Tibial artery (tissue), 4 donors: ENCODE measurements around the gene ZNF804B.

Source experiments
- DNase-seq, 2 donors: peaks; one replicate each; pipeline ENCODE4 v3.0.0-alpha.2; 2019
- H3K27ac ChIP-seq, 2 donors: fragments of 200-600 bp; sonication (generic) in 1 of 2; 1 replicate in 1 of 2; 2 replicates in 1 of 2; pipeline ENCODE4 v1.5.1; 2018 to 2019; ENCODE audit warnings: mild to moderate bottlenecking in 1 of 2
- H3K27me3 ChIP-seq, 2 donors: fragments of 200-600 bp; sonication (generic) in 1 of 2; one replicate each; pipeline versions ENCODE4 v1.5.1 to v1.6.0; 2016 to 2019
- H3K36me3 ChIP-seq, 3 donors: fragments of 200-600 bp; sonication (generic) in 2 of 3; one replicate each; pipeline ENCODE4 v1.5.1; 2016 to 2019; ENCODE audit warnings: mild to moderate bottlenecking in 2 of 3
- H3K4me1 ChIP-seq, 4 donors: fragments of 200-600 bp; sonication (generic) in 2 of 4; 1 replicate in 3 of 4; 2 replicates in 1 of 4; pipeline ENCODE4 v1.5.1; 2016 to 2019
- H3K4me3 ChIP-seq, 2 donors: fragments of 200-600 bp; sonication (generic) in 1 of 2; 1 replicate in 1 of 2; 2 replicates in 1 of 2; pipeline ENCODE4 v1.5.1; 2018 to 2019; ENCODE audit warnings: mild to moderate bottlenecking in 2 of 2
- H3K9me3 ChIP-seq, 3 donors: fragments of 200-600 bp; sonication (generic) in 1 of 3; one replicate each; pipeline ENCODE4 v1.5.1; 2016 to 2019
- CTCF ChIP-seq, 2 experiments: fragments of 200-600 bp in 1 of 2; fragments of 450-650 bp in 1 of 2; IDR thresholded peaks; one replicate each; pipeline ENCODE4 v1.5.1; 2017 to 2019; ENCODE audit warnings: antibody characterized with exemption in 2 of 2, mild to moderate bottlenecking in 1 of 2, moderate library complexity in 1 of 2
- intact Hi-C: fragments of 100-400 bp; cut with DNase I; formaldehyde crosslinking; loops from one replicate; pipeline ENCODE4 v1.15.0; 2023; ENCODE audit warnings: low total_unique reads

The ZNF804B gene

GRCh38 chr7:89145801-89146200 lies 386.3 kb downstream of the ZNF804B start:
- Histone ChIP-seq H3K9me3 (no peaks in the 10 kb centered on the region), H3K36me3 (no peaks in the 10 kb centered on the region), H3K4me1 (no peaks in the 10 kb centered on the region), H3K27ac (no peak overlapping the region), H3K4me3 (no peak overlapping the region), H3K27me3 (no peaks in the 10 kb centered on the region)
- intact Hi-C loops: no loop called here
- DNase-seq: no peak
- TF ChIP-seq CTCF (IDR thresholded peaks at IDR 0.05): no peak

GRCh38 chr7:89160107-89160506 lies 400.6 kb downstream of the ZNF804B start:
- no peaks in the 10 kb centered on the region for H3K9me3 ChIP-seq
- intact Hi-C loops: no loop called here

GRCh38 chr7:89165421-89165820 lies 405.9 kb downstream of the ZNF804B start:
- intact Hi-C loops: no loop called here
- TF ChIP-seq CTCF (IDR thresholded peaks at IDR 0.05): no peak

More at GRCh38 chr7:89160107-89160506, 400.6 kb downstream of the ZNF804B start:
- Histone ChIP-seq H3K4me1 (no peaks in the 10 kb centered on the region), H3K4me3 (no peak overlapping the region), H3K27ac (no peak overlapping the region), H3K36me3 (no peaks in the 10 kb centered on the region), H3K27me3 (no peaks in the 10 kb centered on the region)
- DNase-seq: no peak
- TF ChIP-seq CTCF (IDR thresholded peaks at IDR 0.05): no peak

GRCh38 chr7:89170628-89171027 lies 411.1 kb downstream of the ZNF804B start:
- no peak for DNase-seq
- Histone ChIP-seq H3K4me3 (no peak overlapping the region), H3K36me3 (no peaks in the 10 kb centered on the region), H3K4me1 (no peaks in the 10 kb centered on the region), H3K27ac (no peak overlapping the region), H3K9me3 (no peaks in the 10 kb centered on the region), H3K27me3 (no peaks in the 10 kb centered on the region)
- TF ChIP-seq CTCF (IDR thresholded peaks at IDR 0.05): no peak
- intact Hi-C loops: no loop called here

More at GRCh38 chr7:89165421-89165820, 405.9 kb downstream of the ZNF804B start:
- no peaks in the 10 kb centered on the region for H3K9me3 ChIP-seq
- no peaks in the 10 kb centered on the region for H3K4me1 ChIP-seq
- no peak overlapping the region for H3K27ac ChIP-seq
- H3K4me3 ChIP-seq: no peak overlapping the region
- H3K27me3 ChIP-seq: no peaks in the 10 kb centered on the region
- no peak for DNase-seq
- H3K36me3 ChIP-seq: no peaks in the 10 kb centered on the region

- Histone ChIP-seq H3K4me3 (no peak overlapping the region), H3K27me3 (no peaks in the 10 kb centered on the region), H3K4me1 (no peaks in the 10 kb centered on the region), H3K27ac (no peak overlapping the region), H3K9me3 (peaks cover 0 to 4% (median 0%) of the 10 kb centered on the region in 3 donors), H3K36me3 (no peaks in the 10 kb centered on the region)
- intact Hi-C loops: no loop called here
- DNase-seq: no peak
- no peak for TF ChIP-seq CTCF (IDR thresholded peaks at IDR 0.05)
Measured at GRCh38 chr7:89182116-89182515, 422.6 kb downstream of the ZNF804B start.

GRCh38 chr7:89183712-89184111 lies 424.2 kb downstream of the ZNF804B start:
- no peak for DNase-seq
- Histone ChIP-seq H3K4me1 (no peaks in the 10 kb centered on the region), H3K27ac (no peak overlapping the region), H3K27me3 (no peaks in the 10 kb centered on the region), H3K36me3 (no peaks in the 10 kb centered on the region), H3K4me3 (no peak overlapping the region), H3K9me3 (peaks cover 0 to 4% (median 0%) of the 10 kb centered on the region in 3 donors)
- TF ChIP-seq CTCF (IDR thresholded peaks at IDR 0.05): no peak
- intact Hi-C loops: no loop called here
